HG02852 (cell line): Measurements from ENCODE around the gene FTO.

Experiments
- ATAC-seq: cut with Tn5 transposase; IDR thresholded peaks from one replicate; pipeline ENCODE4 v1.9.1; 2021; ENCODE audit warnings: mild to moderate bottlenecking, moderate library complexity; ENCODE audit not compliant: unreplicated experiment

FTO gene

DNA sequence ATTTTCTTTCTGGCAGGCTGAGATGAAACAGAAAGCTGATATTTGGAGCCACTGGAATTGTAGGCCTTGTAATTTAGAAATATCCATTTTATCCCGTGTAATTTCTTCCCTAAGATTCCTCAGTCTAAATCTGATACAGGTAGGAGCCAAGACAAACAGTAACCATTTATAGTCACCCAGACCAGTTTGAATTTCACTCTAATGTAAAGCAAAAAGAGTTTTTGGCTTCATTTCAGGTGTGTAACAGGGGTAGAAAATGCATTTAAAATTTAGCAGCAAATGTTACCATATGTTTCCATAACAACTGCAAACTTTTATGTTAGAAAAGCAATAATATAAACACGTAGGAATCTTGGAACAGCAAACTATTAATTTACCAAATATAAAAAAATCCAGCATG, 249.4 kb downstream of the FTO start:
- ATAC-seq: no peak

DNA sequence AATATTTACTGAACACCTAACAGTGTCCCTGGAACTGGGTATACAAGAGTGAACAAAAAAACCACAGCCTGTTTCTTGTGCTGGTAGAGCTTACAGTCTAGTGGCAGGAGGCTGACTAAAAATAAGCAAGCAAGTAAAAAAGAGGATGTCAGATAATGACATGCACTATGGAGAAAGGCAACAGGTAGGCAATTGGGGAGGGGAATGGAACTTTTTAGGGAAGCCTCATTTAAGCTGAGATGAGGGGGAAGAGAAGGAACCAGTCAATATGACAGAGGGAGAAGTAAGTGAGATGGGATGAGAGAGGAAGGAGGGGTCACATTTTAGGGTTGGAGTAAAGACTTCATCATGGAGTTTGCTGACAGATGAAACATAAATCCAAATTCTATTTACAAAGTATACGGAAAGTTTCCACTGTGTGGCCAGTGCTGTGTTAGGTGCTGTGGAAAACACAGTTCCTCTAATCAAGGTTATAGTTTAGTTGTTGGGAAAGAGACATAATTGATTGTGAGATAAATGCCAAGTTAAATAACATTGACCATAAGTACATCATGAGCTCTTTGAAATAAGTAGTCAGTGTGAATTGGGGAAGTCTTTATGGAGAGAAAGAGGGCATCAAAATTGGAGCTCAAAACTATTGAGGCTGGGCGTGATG, 251.4 kb downstream of the FTO start:
- ATAC-seq: no peak

- ATAC-seq: no peak
Observed at GRCh38 chr16:53958341-53958880, 254.5 kb downstream of the FTO start.

DNA sequence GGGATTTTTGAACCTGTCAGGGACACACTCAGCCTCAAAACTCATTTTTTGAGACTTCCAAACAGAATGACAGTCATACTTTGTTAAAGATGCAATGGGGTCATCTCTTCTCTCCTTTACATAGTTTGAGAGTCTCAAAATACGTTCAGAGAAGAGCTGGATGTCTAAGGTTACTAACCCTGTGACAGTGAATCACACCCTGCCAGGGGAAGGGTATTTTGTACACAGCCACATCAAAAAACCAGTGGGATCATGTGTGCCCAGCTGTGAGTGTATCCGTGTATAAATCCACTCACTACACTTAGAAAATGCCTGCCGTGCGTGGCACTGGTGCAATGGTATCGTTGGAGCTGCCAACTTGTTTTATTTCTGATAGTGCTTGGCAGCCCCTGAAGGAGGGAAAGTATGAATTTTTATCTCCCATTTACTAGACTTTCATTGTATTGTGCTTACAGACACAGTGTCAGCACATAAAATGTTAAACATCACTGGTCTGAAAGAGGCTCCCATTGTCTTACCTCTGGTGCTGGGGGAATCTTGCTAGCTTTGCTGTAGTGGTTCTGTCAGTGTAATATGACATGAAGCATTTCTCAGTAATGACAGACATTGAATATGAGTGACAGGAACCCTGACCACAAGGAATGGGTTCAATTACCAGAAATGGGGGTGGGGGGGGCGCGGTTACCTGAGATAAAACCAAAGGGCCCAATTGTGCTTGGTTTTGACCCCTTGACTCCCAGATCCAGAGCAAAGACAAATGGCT, 256.3 kb downstream of the FTO start:
- no peak for ATAC-seq

GRCh38 chr16:53960954-53961616, 257.1 kb downstream of the FTO start:
- no peak for ATAC-seq

- ATAC-seq: no peak
Observed at GRCh38 chr16:53962041-53962440, 258.1 kb downstream of the FTO start.

DNA sequence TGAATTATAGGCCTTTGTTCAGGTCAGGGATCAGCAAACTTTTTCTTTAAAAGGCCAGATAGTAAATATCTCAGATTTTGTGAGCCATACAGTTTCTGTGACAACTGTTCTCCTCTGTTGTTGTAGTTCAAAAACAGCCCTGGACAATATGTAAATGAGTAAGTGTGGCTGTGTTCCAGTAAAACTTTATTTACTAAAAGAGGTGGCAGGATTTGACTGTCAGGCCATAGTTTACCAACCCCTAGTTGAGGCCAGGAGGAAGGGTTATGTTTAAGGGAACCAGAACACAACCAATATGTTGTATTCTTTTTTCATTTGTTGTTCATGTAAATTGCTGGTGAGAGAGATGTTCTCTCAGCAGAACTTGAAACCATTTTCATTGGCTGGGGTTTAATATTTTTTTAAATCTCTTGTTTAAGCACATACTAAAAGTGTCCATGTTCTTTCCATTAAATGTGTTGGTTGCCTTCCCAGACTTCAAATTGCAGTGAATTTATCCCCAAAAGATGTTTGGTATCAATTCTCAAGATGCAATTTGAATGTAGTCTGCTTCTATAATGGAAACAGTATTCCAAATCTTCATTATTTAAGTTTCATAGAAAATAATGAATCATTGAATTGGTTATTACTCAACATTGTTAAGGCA, 260.3 kb downstream of the FTO start:
- ATAC-seq: no peak

DNA sequence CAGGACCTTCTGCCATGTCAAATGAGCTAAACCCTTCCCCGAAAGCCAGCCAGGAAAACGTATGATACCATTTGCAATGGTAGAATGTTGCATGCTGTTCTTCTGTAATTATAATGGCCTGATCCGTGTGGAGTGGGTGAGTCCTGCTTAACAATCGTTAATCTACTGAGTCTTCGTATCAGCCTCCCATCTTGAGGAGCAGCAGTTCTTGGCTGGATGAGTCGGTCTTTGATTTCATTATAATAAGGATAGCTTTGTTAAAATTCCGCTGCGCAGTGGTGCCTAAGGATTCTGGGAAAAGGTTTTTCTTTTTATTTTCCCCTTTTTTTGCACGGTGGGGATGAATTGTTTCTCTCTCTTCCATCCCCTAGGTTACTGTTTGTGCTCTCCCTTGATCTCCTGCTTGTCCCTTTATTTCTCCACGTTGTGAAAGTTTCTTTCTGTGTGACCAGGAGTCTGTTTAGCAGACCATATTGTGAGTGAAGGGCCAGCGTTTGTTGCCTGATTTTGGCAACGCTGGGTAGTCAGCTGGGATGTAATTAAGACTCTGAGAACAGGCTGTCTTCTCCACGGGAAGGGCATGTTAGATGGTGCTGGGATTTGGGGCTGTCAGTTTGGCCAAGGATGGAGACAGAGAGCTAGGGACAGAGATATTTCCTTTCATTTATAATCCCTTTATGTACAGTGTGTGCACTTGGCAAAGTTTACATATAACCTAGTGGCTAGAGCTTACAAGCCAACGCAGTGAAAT, 263.0 kb downstream of the FTO start:
- no peak for ATAC-seq

GRCh38 chr16:53967572-53967971, 263.6 kb downstream of the FTO start:
- no peak for ATAC-seq

DNA sequence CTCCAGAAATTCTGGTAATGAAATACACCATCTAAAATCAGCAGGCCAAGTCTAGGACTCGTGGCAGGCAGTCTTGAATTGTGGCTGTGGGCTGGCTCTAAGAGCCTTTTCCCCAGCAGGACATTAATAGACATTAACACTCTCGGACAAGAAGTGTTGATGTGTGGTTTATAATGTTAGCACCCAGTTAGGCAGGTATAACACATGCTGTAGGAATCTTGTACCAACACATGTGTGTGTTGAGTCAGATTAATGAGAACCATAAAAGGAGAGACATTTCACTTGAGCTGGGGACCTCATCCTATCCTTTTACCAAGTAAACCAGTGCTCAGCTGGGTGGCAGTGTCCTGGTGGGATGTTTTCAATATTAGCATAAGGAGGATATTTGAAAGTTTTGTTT, 264.5 kb downstream of the FTO start:
- ATAC-seq: no peak

DNA sequence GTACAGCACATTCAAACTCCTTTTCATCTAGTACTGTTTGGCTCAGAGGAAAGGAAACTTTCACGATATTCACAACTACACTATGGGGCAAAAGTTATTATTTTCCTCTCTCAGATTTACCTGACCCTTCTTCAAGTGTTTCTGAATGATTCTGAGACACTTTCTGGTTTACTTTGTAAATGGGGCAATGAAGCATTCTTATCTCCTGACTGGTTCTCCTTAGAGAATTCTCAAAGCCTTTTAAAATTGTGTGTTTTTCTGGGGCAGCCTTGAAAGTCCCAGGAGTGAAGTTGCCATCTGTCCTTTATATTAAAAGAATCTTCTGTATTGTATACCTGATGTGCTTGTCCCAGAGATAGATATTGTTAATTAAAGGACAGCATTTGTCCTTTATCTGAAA, 264.9 kb downstream of the FTO start:
- no peak for ATAC-seq

GRCh38 chr16:53971616-53972015, 267.7 kb downstream of the FTO start:
- ATAC-seq: no peak

- ATAC-seq: no peak
Observed at GRCh38 chr16:53973021-53973420, 269.1 kb downstream of the FTO start.

- ATAC-seq: no peak
Observed at GRCh38 chr16:53974484-53975080, 270.6 kb downstream of the FTO start.

DNA sequence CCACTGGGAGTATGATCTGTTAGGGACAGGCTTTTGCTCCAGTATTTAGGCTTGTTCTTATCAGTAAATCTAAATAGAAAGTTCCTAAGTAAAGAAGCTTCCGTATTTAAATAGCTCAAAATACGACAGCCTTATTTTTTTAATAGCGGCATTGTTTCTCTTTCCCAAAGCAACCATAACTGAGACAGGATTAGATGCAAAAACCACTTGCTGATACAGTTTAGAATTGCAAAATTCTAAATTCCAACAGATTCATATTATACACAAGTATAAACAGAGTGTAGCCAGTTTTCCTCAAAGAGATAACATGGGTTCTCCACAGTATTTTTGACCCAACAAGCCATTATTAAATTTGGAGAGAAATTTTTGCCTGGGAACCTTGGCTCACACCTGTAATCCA, 276.7 kb downstream of the FTO start:
- no peak for ATAC-seq

- ATAC-seq: no peak
Observed at GRCh38 chr16:53982631-53983042, 278.7 kb downstream of the FTO start.

- ATAC-seq: no peak
Observed at GRCh38 chr16:53984936-53985335, 281.0 kb downstream of the FTO start.

DNA sequence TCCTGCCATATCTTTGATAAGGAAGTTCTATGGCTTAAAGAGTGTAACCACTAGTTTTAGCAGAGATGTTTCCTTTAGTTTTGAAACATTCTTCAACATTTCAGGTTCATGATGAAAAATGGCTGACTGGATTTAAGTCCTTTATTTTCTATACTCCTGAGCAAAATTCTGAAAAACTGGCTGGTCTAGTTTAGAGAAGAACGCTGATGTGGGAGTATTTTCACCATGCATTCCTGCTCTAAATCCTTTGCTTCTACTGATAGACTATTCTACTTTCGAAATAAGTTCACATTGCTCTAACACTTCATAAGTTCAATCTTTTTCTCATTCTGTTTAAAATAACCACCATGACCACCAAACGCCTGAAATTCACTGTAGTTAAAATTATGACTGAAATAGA, 281.9 kb downstream of the FTO start:
- no peak for ATAC-seq

DNA sequence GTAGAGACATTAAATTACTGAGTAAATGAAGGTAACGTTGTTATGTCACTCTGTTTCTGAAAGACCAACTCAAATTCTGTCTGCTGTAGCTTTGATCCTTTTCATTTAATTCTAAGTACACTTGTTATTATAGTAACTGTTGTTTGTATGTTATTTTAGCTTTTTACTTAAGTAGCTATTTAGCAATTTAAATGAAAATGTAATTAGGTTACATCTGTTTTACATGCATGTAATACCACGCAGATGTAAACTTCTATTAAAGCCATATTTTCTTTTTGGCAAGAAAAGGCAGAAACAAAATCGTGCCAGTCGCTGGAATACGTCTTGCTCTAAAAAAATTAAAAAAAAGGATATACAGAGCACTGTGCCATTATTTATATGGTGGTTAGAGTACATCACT, 282.8 kb downstream of the FTO start:
- no peak for ATAC-seq

- no peak for ATAC-seq
Observed at GRCh38 chr16:53988136-53988535, 284.2 kb downstream of the FTO start.
